DOHH2 (cell line): ENCODE data around the gene LY6G6F.

Experiments
- H3F3A ChIP-seq: fragments of 200-600 bp; sonication (generic), shearing (Covaris generic); 2 replicates; pipeline ENCODE4 v1.6.0; 2016; ENCODE audit warnings: antibody characterized with exemption, mild to moderate bottlenecking; ENCODE audit not compliant: control insufficient read depth, insufficient read depth
- H3K27ac ChIP-seq: fragments of 200-600 bp; sonication (generic); 2 replicates; pipeline ENCODE4 v1.5.1; 2014; ENCODE audit warnings: low read depth, mild to moderate bottlenecking, low read length, moderate library complexity
- H3K27me3 ChIP-seq: fragments of 200-600 bp; sonication (generic); 2 replicates; pipeline ENCODE4 v1.6.1; 2014; ENCODE audit warnings: mild to moderate bottlenecking, low read length, mixed read lengths; ENCODE audit not compliant: control insufficient read depth
- H3K36me3 ChIP-seq: fragments of 200-600 bp; sonication (generic); 2 replicates; pipeline ENCODE4 v1.6.1; 2014; ENCODE audit warnings: mild to moderate bottlenecking, low read length, moderate library complexity, mixed read lengths; ENCODE audit not compliant: control insufficient read depth
- H3K4me1 ChIP-seq: fragments of 200-600 bp; sonication (generic); 2 replicates; pipeline ENCODE4 v1.6.1; 2014; ENCODE audit warnings: mild to moderate bottlenecking, low read length, mixed read lengths; ENCODE audit not compliant: control insufficient read depth
- H3K4me2 ChIP-seq: fragments of 200-600 bp; sonication (generic); 2 replicates; pipeline ENCODE4 v1.6.0; 2014; ENCODE audit warnings: mild to moderate bottlenecking, low read length, moderate library complexity
- H3K4me3 ChIP-seq: fragments of 200-600 bp; sonication (generic); 2 replicates; pipeline ENCODE4 v1.5.1; 2014; ENCODE audit warnings: mild to moderate bottlenecking, low read length, mixed read lengths
- H3K79me2 ChIP-seq: fragments of 200-600 bp; sonication (generic); 2 replicates; pipeline ENCODE4 v1.6.1; 2014; ENCODE audit warnings: mild to moderate bottlenecking, low read length, mixed read lengths; ENCODE audit not compliant: control insufficient read depth
- H3K9me2 ChIP-seq: fragments of 200-600 bp; sonication (generic); replicated peaks from 2 replicates; pipeline ENCODE4 v1.6.1; 2014; ENCODE audit warnings: mild to moderate bottlenecking, low read length, mixed read lengths; ENCODE audit not compliant: control insufficient read depth
- H3K9me3 ChIP-seq: fragments of 200-600 bp; sonication (generic); 2 replicates; pipeline ENCODE4 v1.6.1; 2014; ENCODE audit warnings: antibody characterized with exemption, low read length, mixed read lengths; ENCODE audit not compliant: control insufficient read depth, insufficient read depth
- H4K20me1 ChIP-seq: fragments of 200-600 bp; sonication (generic); 2 replicates; pipeline ENCODE4 v1.6.0; 2014; ENCODE audit warnings: low read depth, mild to moderate bottlenecking, antibody characterized with exemption, low read length, moderate library complexity; ENCODE audit not compliant: control insufficient read depth, insufficient read depth
- EZH2phosphoT487 ChIP-seq: fragments of 200-600 bp; sonication (generic); IDR thresholded peaks from 2 replicates; pipeline ENCODE4 v1.6.1; 2017; ENCODE audit warnings: borderline replicate concordance, mild to moderate bottlenecking, antibody characterized with exemption, low read length, moderate library complexity, mixed read lengths
- TF ChIP-seq, protein P1 (sequence below): fragments of 200-600 bp; sonication (generic); IDR thresholded peaks from one replicate; pipeline ENCODE4 v1.5.1; 2014; ENCODE audit warnings: antibody characterized with exemption, mild to moderate bottlenecking, low read depth, low read length; ENCODE audit not compliant: poor library complexity, severe bottlenecking

The LY6G6F gene

GRCh38 chr6:31725502-31726350 is 19.1 kb downstream of the LY6G6F start:
- no peak overlapping the region for H3K27ac ChIP-seq

DNA sequence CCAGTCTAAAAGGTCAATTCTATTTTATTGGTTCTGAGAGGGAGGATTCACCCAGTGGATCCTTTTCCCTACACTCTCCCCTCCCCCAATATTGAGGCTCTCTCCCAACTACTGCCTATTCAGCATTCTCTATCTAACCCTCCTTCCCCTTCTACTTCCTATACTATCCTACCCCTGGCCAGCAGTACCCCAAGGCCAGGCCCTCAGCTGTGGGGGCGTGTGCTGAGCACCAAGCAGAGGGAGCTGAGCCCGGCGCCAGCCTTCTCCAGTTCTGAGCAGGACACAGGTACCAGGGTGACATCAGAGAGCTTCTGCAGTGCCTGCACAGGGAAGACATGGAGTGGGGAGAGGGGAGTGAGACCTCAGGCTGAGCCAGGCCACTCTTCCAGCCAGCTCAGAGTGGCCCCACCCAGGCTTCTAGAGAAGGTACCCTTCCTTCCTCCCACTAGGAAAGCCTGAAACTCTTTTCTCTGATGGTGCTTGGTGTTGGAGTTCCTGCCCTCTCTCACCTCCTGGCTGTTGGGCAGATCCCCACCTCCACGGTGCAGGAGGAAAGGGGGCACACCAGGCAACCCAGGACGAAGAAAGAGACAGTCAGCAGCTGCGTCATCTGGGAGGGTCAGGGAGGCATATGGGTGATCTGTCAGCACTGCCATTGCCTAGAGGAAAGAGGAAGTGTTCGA is 20.5 kb downstream of the LY6G6F start:
- Histone ChIP-seq H3K9me3 (no peaks in the 10 kb centered on the region), H3K36me3 (peaks cover 42% of the 10 kb centered on the region), H3K9me2 (no peaks in the 10 kb centered on the region), H3K27me3 (no peaks in the 10 kb centered on the region), H3K4me3 (peak overlapping the region; percentile 36; the same call in 1 of the 2 replicates), H3K27ac (peak overlapping the region; percentile 62), H3K4me1 (peaks cover 41% of the 10 kb centered on the region), H3F3A (peaks cover 19% of the 10 kb centered on the region), H3K4me2 (peak overlapping the region; percentile 56), H3K79me2 (no peaks in the 10 kb centered on the region), H4K20me1 (0 out of 2 replicates have a peak, but pooled peaks cover 6% of the 10 kb centered on the region)
- TF ChIP-seq, protein P1, sequence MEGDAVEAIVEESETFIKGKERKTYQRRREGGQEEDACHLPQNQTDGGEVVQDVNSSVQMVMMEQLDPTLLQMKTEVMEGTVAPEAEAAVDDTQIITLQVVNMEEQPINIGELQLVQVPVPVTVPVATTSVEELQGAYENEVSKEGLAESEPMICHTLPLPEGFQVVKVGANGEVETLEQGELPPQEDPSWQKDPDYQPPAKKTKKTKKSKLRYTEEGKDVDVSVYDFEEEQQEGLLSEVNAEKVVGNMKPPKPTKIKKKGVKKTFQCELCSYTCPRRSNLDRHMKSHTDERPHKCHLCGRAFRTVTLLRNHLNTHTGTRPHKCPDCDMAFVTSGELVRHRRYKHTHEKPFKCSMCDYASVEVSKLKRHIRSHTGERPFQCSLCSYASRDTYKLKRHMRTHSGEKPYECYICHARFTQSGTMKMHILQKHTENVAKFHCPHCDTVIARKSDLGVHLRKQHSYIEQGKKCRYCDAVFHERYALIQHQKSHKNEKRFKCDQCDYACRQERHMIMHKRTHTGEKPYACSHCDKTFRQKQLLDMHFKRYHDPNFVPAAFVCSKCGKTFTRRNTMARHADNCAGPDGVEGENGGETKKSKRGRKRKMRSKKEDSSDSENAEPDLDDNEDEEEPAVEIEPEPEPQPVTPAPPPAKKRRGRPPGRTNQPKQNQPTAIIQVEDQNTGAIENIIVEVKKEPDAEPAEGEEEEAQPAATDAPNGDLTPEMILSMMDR = no peak
- TF ChIP-seq EZH2phosphoT487 = no peak

More at GRCh38 chr6:31725502-31726350, 19.1 kb downstream of the LY6G6F start:
- no peak overlapping the region for H3K4me2 ChIP-seq
- peaks cover 8% of the 10 kb centered on the region; the same call in 1 of the 2 replicates for H3K27me3 ChIP-seq
- no peaks in the 10 kb centered on the region for H3K9me3 ChIP-seq
- H3K4me3 ChIP-seq = no peak overlapping the region
- peaks cover 29% of the 10 kb centered on the region for H3K36me3 ChIP-seq
- H4K20me1 ChIP-seq = 0 out of 2 replicates have a peak, but pooled peaks cover 6% of the 10 kb centered on the region
- no peaks in the 10 kb centered on the region for H3K79me2 ChIP-seq
- TF ChIP-seq, protein P1 = no peak
- TF ChIP-seq EZH2phosphoT487 = no peak
- peaks cover 41% of the 10 kb centered on the region for H3K4me1 ChIP-seq
- no peaks in the 10 kb centered on the region for H3K9me2 ChIP-seq
- peaks cover 8% of the 10 kb centered on the region for H3F3A ChIP-seq

GRCh38 chr6:31727717-31728671 is 21.3 kb downstream of the LY6G6F start:
- Histone ChIP-seq H3K36me3 (peaks cover 49% of the 10 kb centered on the region), H3K4me3 (peak overlapping the region; percentile 36), H3K9me2 (no peaks in the 10 kb centered on the region), H3K4me1 (peaks cover 41% of the 10 kb centered on the region), H3K79me2 (no peaks in the 10 kb centered on the region; the same call in 1 of the 2 replicates), H3K4me2 (peak overlapping the region; percentile 56), H4K20me1 (0 out of 2 replicates have a peak, but pooled peaks cover 6% of the 10 kb centered on the region), H3F3A (peaks cover 21% of the 10 kb centered on the region), H3K9me3 (no peaks in the 10 kb centered on the region), H3K27ac (peak overlapping the region; percentile 62), H3K27me3 (no peaks in the 10 kb centered on the region)
- TF ChIP-seq, protein P1 = no peak
- no peak for TF ChIP-seq EZH2phosphoT487
